Hepatocyte (in vitro differentiated cells): ENCODE data around the gene TLX2. TPM values are rescaled to one million over a fixed set of nuclear protein-coding genes. Genes with fewer than 3 reads are reported as not detected.
A peak's percentile ranks its signal among the peaks of the same experiment; 100 is the strongest.

Experiments
- DNase-seq: peaks from one replicate; pipeline ENCODE4 v3.0.0-alpha.2; 2016; ENCODE audit warnings: low spot score
- H2AFZ ChIP-seq: fragments of 200-600 bp; sonication (generic); 2 replicates; pipeline ENCODE4 v1.6.0; 2016; ENCODE audit warnings: antibody characterized with exemption, mild to moderate bottlenecking
- H3K27ac ChIP-seq: fragments of 200-600 bp; sonication (generic); 2 replicates; pipeline ENCODE4 v1.5.1; 2016; ENCODE audit warnings: mild to moderate bottlenecking
- H3K27me3 ChIP-seq: fragments of 200-600 bp; sonication (generic); 2 replicates; pipeline ENCODE4 v1.6.1; 2016
- H3K36me3 ChIP-seq: fragments of 200-600 bp; sonication (generic); replicated peaks from 2 replicates; pipeline ENCODE4 v1.5.1; 2016; ENCODE audit warnings: low read depth; ENCODE audit not compliant: insufficient read depth
- H3K4me1 ChIP-seq: fragments of 200-600 bp; sonication (generic); 2 replicates; pipeline ENCODE4 v1.5.1; 2016; ENCODE audit warnings: mild to moderate bottlenecking, moderate library complexity; ENCODE audit not compliant: insufficient read depth
- H3K4me2 ChIP-seq: fragments of 200-600 bp; sonication (generic); 2 replicates; pipeline ENCODE4 v1.6.0; 2016
- H3K4me3 ChIP-seq: fragments of 200-600 bp; sonication (generic); 2 replicates; pipeline ENCODE4 v1.5.1; 2016; ENCODE audit warnings: mild to moderate bottlenecking
- H3K79me2 ChIP-seq: fragments of 200-600 bp; sonication (generic); 2 replicates; pipeline ENCODE4 v1.6.0; 2017; ENCODE audit warnings: mild to moderate bottlenecking
- H3K9me2 ChIP-seq: fragments of 200-600 bp; sonication (generic); replicated peaks from 2 replicates; pipeline ENCODE4 v1.6.0; 2017; ENCODE audit warnings: mild to moderate bottlenecking; ENCODE audit not compliant: insufficient read depth
- H3K9me3 ChIP-seq: fragments of 200-600 bp; sonication (generic); 2 replicates; pipeline ENCODE4 v1.5.1; 2016; ENCODE audit warnings: low read depth, mild to moderate bottlenecking
- H4K20me1 ChIP-seq: fragments of 200-600 bp; sonication (generic); 2 replicates; pipeline ENCODE4 v1.6.0; 2016; ENCODE audit warnings: mild to moderate bottlenecking; ENCODE audit not compliant: insufficient read depth, poor library complexity, severe bottlenecking
- CTCF ChIP-seq: fragments of 200-600 bp; sonication (generic); IDR thresholded peaks from 2 replicates; pipeline ENCODE4 v1.5.1; 2016; ENCODE audit warnings: antibody characterized with exemption, mild to moderate bottlenecking; ENCODE audit not compliant: poor library complexity
- EZH2 ChIP-seq: fragments of 200-600 bp; sonication (generic); IDR thresholded peaks from 2 replicates; pipeline ENCODE4 v1.6.1; 2016; ENCODE audit warnings: antibody characterized with exemption, mild to moderate bottlenecking, borderline replicate concordance
- EZH2phosphoT487 ChIP-seq: fragments of 200-600 bp; sonication (generic); IDR thresholded peaks from one replicate; pipeline ENCODE4 v1.6.1; 2018; ENCODE audit warnings: antibody characterized with exemption, mild to moderate bottlenecking, low read depth, moderate library complexity; ENCODE audit not compliant: unreplicated experiment, severe bottlenecking
- WGBS: methylation state at CpG from one replicate; pipeline ENCODE4 v1.1.6; 2016; ENCODE audit warnings: low lambda C conversion rate; ENCODE audit errors: missing lambda C conversion rate; 5-methylcytosine and 5-hydroxymethylcytosine counted together
- polyA plus RNA-seq: library from polyadenylated mRNA; unstranded; fragments of >200 nt; fragmentation: Nextera tagmentation; extraction: Ambion mirVana; gene quantifications from 2 replicates; pipeline ENCODE4 v1.2.1, GENCODE V29; 2016
- total RNA-seq: library from RNA; depleted of rRNA; stranded (reverse); fragments of >200 nt; gene quantifications from 2 replicates; pipeline ENCODE4 v1.2.3, GENCODE V29; 2014

TLX2 gene
- total and polyA plus RNA-seq, 2 experiments from 2014 or later = not detected

GRCh38 chr2:74524005-74524404 is 9.8 kb downstream of the TLX2 start:
- peaks cover 18% of the 10 kb centered on the region for H3K27me3 ChIP-seq
- WGBS = 93% methylated on average over 9 of the region's 9 CpGs
- H3K36me3 ChIP-seq = no peaks in the 10 kb centered on the region
- H3K4me2 ChIP-seq = no peak overlapping the region
- TF ChIP-seq CTCF = no peak
- TF ChIP-seq EZH2 = no peak
- TF ChIP-seq EZH2phosphoT487 = no peak
- H3K4me1 ChIP-seq = no peaks in the 10 kb centered on the region
- H3K9me2 ChIP-seq = no peaks in the 10 kb centered on the region
- DNase-seq = no peak
- no peak overlapping the region for H2AFZ ChIP-seq
- peaks cover 7% of the 10 kb centered on the region for H4K20me1 ChIP-seq
- H3K79me2 ChIP-seq = peaks cover 18% of the 10 kb centered on the region
- no peak overlapping the region for H3K27ac ChIP-seq
- H3K4me3 ChIP-seq = no peak overlapping the region
- H3K9me3 ChIP-seq = no peaks in the 10 kb centered on the region

GRCh38 chr2:74524955-74525716 is 10.9 kb downstream of the TLX2 start:
- H4K20me1 ChIP-seq = peaks cover 7% of the 10 kb centered on the region
- H3K79me2 ChIP-seq = peaks cover 22% of the 10 kb centered on the region
- H3K27ac ChIP-seq = no peak overlapping the region
- H3K27me3 ChIP-seq = peaks cover 7% of the 10 kb centered on the region
- no peaks in the 10 kb centered on the region for H3K4me1 ChIP-seq
- H3K9me2 ChIP-seq = no peaks in the 10 kb centered on the region
- no peaks in the 10 kb centered on the region for H3K9me3 ChIP-seq
- TF ChIP-seq EZH2phosphoT487 (no peak), CTCF (no peak), EZH2 (no peak)
- no peaks in the 10 kb centered on the region for H3K36me3 ChIP-seq
- H2AFZ ChIP-seq = no peak overlapping the region
- 93% methylated on average over 10 of the region's 10 CpGs for WGBS
- H3K4me2 ChIP-seq = peak overlapping the region; percentile 10
- DNase-seq = no peak
- H3K4me3 ChIP-seq = no peak overlapping the region

GRCh38 chr2:74525717-74526648 is 11.7 kb downstream of the TLX2 start, which contains the start of gene DQX1:
Gene DQX1 (minus strand): TSS chr2:74526231. CDS start chr2:74525729, 502 bp downstream.
- H3K36me3 ChIP-seq = no peaks in the 10 kb centered on the region
- peaks cover 28% of the 10 kb centered on the region for H3K79me2 ChIP-seq
- no peak within 1 kb of the TSS for H2AFZ ChIP-seq
- WGBS = 94% methylated on average over 11 of the region's 11 CpGs
- H3K27ac ChIP-seq = no peak within 1 kb of the TSS
- no peaks in the 10 kb centered on the region for H3K9me3 ChIP-seq
- no peaks in the 10 kb centered on the region for H3K27me3 ChIP-seq
- no peak for TF ChIP-seq EZH2phosphoT487
- TF ChIP-seq CTCF = no peak
- TF ChIP-seq EZH2 = no peak
- H3K9me2 ChIP-seq = no peaks in the 10 kb centered on the region
- H4K20me1 ChIP-seq = peaks cover 7% of the 10 kb centered on the region
- no peak within 1 kb of the TSS for H3K4me3 ChIP-seq
- no peaks in the 10 kb centered on the region for H3K4me1 ChIP-seq
- peak within 1 kb of the TSS; percentile 10 for H3K4me2 ChIP-seq
- DNase-seq = peak; percentile 32
